OCI-LY3 (cell line): Measurements from ENCODE around the gene RBMS3.

Experiments
- H2AFZ ChIP-seq: fragments of 200-600, 300-600 bp; shearing (Covaris generic); 2 replicates; pipeline ENCODE4 v1.6.0; 2014; ENCODE audit warnings: antibody characterized with exemption, low read depth, low read length
- H3K27ac ChIP-seq: fragments of 200-600, 300-600 bp; sonication (generic); 2 replicates; pipeline ENCODE4 v1.5.1; 2014; ENCODE audit warnings: mild to moderate bottlenecking, low read length, moderate library complexity, mixed read lengths
- H3K27me3 ChIP-seq: fragments of 200-600, 300-600 bp; sonication (generic); 2 replicates; pipeline ENCODE4 v1.6.1; 2014; ENCODE audit warnings: low read depth, low read length, mixed read lengths
- H3K36me3 ChIP-seq: fragments of 200-600, 300-600 bp; sonication (generic); replicated peaks from 2 replicates; pipeline ENCODE3; 2014; ENCODE audit warnings: low read depth, low read length, mixed read lengths
- H3K4me1 ChIP-seq: fragments of 300-600, 200-600 bp; sonication (generic); 2 replicates; pipeline ENCODE4 v1.6.1; 2014; ENCODE audit warnings: low read length, mixed read lengths
- H3K4me2 ChIP-seq: fragments of 200-600, 300-600 bp; sonication (generic); 2 replicates; pipeline ENCODE4 v1.6.1; 2014; ENCODE audit warnings: low read length, mixed read lengths
- H3K4me3 ChIP-seq: fragments of 300-600, 200-600 bp; sonication (generic); 2 replicates; pipeline ENCODE4 v1.5.1; 2014; ENCODE audit warnings: antibody characterized with exemption, mild to moderate bottlenecking, low read length, moderate library complexity
- H3K79me2 ChIP-seq: fragments of 300-600, 200-600 bp; shearing (Covaris generic); 2 replicates; pipeline ENCODE4 v1.6.1; 2014; ENCODE audit warnings: mild to moderate bottlenecking, low read length, mixed read lengths
- H3K9ac ChIP-seq: fragments of 300-600, 200-600 bp; shearing (Covaris generic); 2 replicates; pipeline ENCODE4 v1.6.0; 2014; ENCODE audit warnings: mild to moderate bottlenecking, low read length, moderate library complexity
- H3K9me3 ChIP-seq: fragments of 200-600, 300-600 bp; shearing (Covaris generic); 2 replicates; pipeline ENCODE4 v1.6.1; 2014; ENCODE audit warnings: low read length, mixed read lengths; ENCODE audit not compliant: insufficient read depth
- H4K20me1 ChIP-seq: fragments of 200-600, 300-600 bp; sonication (generic); 2 replicates; pipeline ENCODE4 v1.6.1; 2016; ENCODE audit warnings: low read length, mixed read lengths; ENCODE audit not compliant: insufficient read depth
- EZH2phosphoT487 ChIP-seq: fragments of 200-600 bp; shearing (Covaris generic); IDR thresholded peaks from 2 replicates; pipeline ENCODE4 v1.6.1; 2018; ENCODE audit warnings: antibody characterized with exemption, mixed run types, low read depth
- TF ChIP-seq, protein P1 (sequence below): fragments of 200-600, 300-600 bp; sonication (generic); IDR thresholded peaks from 2 replicates; pipeline ENCODE4 v1.5.1; 2014; ENCODE audit warnings: antibody characterized with exemption, low read length, low read depth

The RBMS3 gene

GRCh38 chr3:29695201-29695600 lies 414.3 kb downstream of the RBMS3 start:
- Histone ChIP-seq H4K20me1 (no peaks in the 10 kb centered on the region), H3K36me3 (peaks cover 5% of the 10 kb centered on the region), H2AFZ (no peak overlapping the region), H3K79me2 (no peaks in the 10 kb centered on the region), H3K4me2 (no peak overlapping the region), H3K4me1 (no peaks in the 10 kb centered on the region), H3K9me3 (no peaks in the 10 kb centered on the region; the same call in 1 of the 2 replicates), H3K9ac (no peak overlapping the region), H3K4me3 (no peak overlapping the region), H3K27me3 (no peaks in the 10 kb centered on the region), H3K27ac (no peak overlapping the region)
- no peak for TF ChIP-seq EZH2phosphoT487
- TF ChIP-seq, protein P1, sequence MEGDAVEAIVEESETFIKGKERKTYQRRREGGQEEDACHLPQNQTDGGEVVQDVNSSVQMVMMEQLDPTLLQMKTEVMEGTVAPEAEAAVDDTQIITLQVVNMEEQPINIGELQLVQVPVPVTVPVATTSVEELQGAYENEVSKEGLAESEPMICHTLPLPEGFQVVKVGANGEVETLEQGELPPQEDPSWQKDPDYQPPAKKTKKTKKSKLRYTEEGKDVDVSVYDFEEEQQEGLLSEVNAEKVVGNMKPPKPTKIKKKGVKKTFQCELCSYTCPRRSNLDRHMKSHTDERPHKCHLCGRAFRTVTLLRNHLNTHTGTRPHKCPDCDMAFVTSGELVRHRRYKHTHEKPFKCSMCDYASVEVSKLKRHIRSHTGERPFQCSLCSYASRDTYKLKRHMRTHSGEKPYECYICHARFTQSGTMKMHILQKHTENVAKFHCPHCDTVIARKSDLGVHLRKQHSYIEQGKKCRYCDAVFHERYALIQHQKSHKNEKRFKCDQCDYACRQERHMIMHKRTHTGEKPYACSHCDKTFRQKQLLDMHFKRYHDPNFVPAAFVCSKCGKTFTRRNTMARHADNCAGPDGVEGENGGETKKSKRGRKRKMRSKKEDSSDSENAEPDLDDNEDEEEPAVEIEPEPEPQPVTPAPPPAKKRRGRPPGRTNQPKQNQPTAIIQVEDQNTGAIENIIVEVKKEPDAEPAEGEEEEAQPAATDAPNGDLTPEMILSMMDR: no peak

GRCh38 chr3:29695643-29696198 lies 414.9 kb downstream of the RBMS3 start:
- Histone ChIP-seq H3K4me1 (no peaks in the 10 kb centered on the region), H3K9me3 (no peaks in the 10 kb centered on the region; the same call in 1 of the 2 replicates), H3K9ac (no peak overlapping the region), H2AFZ (no peak overlapping the region), H3K4me2 (no peak overlapping the region), H3K27me3 (no peaks in the 10 kb centered on the region), H4K20me1 (no peaks in the 10 kb centered on the region), H3K36me3 (peaks cover 5% of the 10 kb centered on the region), H3K4me3 (no peak overlapping the region), H3K27ac (no peak overlapping the region), H3K79me2 (no peaks in the 10 kb centered on the region)
- TF ChIP-seq, protein P1: no peak
- no peak for TF ChIP-seq EZH2phosphoT487

DNA sequence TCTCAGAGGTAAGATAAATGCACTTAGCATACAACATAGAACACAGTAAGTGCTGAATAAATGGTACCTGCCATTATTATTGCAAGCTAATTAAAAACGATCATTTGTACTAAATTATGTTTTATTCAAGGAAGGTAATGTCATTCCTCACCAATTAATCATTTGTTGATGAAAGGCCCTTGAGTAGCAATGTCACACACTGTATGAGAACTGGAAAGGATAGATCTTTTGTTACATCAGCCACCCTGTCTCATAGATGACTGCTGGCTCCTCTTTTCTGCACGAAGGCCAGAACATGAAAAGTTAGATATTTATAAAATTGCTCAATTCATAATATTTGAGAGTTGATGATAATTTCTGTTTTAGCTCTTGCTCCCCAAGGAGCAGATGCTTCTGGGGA lies 415.4 kb downstream of the RBMS3 start:
- Histone ChIP-seq H3K27me3 (no peaks in the 10 kb centered on the region), H3K4me3 (no peak overlapping the region), H3K36me3 (peaks cover 5% of the 10 kb centered on the region), H3K27ac (no peak overlapping the region), H3K4me2 (no peak overlapping the region), H2AFZ (no peak overlapping the region), H4K20me1 (no peaks in the 10 kb centered on the region), H3K9me3 (no peaks in the 10 kb centered on the region; the same call in 1 of the 2 replicates), H3K4me1 (no peaks in the 10 kb centered on the region), H3K79me2 (no peaks in the 10 kb centered on the region), H3K9ac (no peak overlapping the region)
- TF ChIP-seq EZH2phosphoT487: no peak
- TF ChIP-seq, protein P1: no peak

GRCh38 chr3:29697989-29698388 lies 417.1 kb downstream of the RBMS3 start:
- H3K9ac ChIP-seq: no peak overlapping the region
- H3K9me3 ChIP-seq: no peaks in the 10 kb centered on the region; the same call in 1 of the 2 replicates
- no peaks in the 10 kb centered on the region for H3K4me1 ChIP-seq
- no peaks in the 10 kb centered on the region for H3K27me3 ChIP-seq
- peaks cover 5% of the 10 kb centered on the region for H3K36me3 ChIP-seq
- no peak overlapping the region for H3K4me2 ChIP-seq
- H2AFZ ChIP-seq: peak overlapping the region; percentile 28; the same call in 1 of the 2 replicates
- no peak overlapping the region for H3K27ac ChIP-seq
- no peaks in the 10 kb centered on the region for H4K20me1 ChIP-seq
- no peaks in the 10 kb centered on the region for H3K79me2 ChIP-seq
- H3K4me3 ChIP-seq: no peak overlapping the region
- TF ChIP-seq, protein P1: no peak
- no peak for TF ChIP-seq EZH2phosphoT487
